Measurements from ENCODE around the gene PROM1. TPM values are rescaled to one million over a fixed set of nuclear protein-coding genes. Genes with fewer than 3 reads are reported as not detected.

PROM1 gene
- total RNA-seq, 1 experiment from 2014 or later: 65.1 TPM

- no peak for TF ChIP-seq ARID4B (CRISPR knock-in tag; IDR thresholded peaks at IDR 0.05; ENCODE audit: borderline replicate concordance)
- no peak for TF ChIP-seq GABPB1 (CRISPR knock-in tag; IDR thresholded peaks at IDR 0.05)
- no peak for TF ChIP-seq TEAD1 (CRISPR knock-in tag; IDR thresholded peaks at IDR 0.05)
- TF ChIP-seq ZNF281 (CRISPR knock-in tag; IDR thresholded peaks at IDR 0.05): no peak
- no peak for TF ChIP-seq SMAD4 (CRISPR knock-in tag; IDR thresholded peaks at IDR 0.05)
- no peak for TF ChIP-seq USF1 (CRISPR knock-in tag; IDR thresholded peaks at IDR 0.05)
These were observed 165.2 kb downstream of the PROM1 start (continued) for GRCh38 chr4:15918484-15919129.

Other genes with a start within 250 kb of the PROM1 start
- 0.18 TPM in 1 of 3 replicates, not detected in the others for gene FGFBP1, start 145.3 kb downstream of the PROM1 start, total RNA-seq (2021)
- 0.24 TPM in 1 of 3 replicates, not detected in the others for gene FGFBP2, start 120.8 kb downstream of the PROM1 start, total RNA-seq (2021)
- 10.4 to 12.4 TPM (median 10.6 TPM) in 3 replicates for gene TAPT1, start 142.4 kb upstream of the PROM1 start, total RNA-seq (2021)